Esophagus muscularis mucosa (tissue), 3 donors: ENCODE data around the gene BRD2.

Experiments
- EP300 ChIP-seq: sonication (generic); formaldehyde crosslinking; IDR thresholded peaks from one replicate; pipeline ENCODE4 v1.6.1; 2017; ENCODE audit warnings: antibody characterized with exemption
- TF ChIP-seq, protein P1 (sequence below), 3 experiments: fragments of 200-600 bp in 2 of 3; fragments of 450-650 bp in 1 of 3; sonication (generic) in 2 of 3; IDR thresholded peaks; one replicate each; pipeline ENCODE4 v1.5.1; 2017 to 2019; ENCODE audit warnings: antibody characterized with exemption in 3 of 3, mild to moderate bottlenecking in 2 of 3, moderate library complexity in 1 of 3

DNA sequence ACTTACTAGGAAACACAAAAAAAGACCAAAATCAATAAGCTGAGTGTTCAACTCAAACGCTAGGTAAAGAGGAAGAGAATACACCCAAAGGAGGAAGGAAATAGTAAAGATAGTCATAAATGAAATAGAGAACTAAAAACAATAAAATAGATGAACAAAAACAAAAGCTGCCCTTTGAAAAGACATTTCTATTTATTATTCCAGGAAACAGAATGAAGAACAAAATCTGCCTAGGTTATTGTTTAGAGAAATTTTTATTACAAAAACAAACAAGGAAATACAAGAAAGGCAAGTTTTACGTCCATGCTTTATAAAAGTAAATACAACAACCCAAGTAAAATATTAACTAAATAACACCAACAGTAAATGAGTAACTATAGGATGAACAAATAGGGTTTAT is 47.7 kb upstream of the BRD2 start:
- TF ChIP-seq, protein P1, sequence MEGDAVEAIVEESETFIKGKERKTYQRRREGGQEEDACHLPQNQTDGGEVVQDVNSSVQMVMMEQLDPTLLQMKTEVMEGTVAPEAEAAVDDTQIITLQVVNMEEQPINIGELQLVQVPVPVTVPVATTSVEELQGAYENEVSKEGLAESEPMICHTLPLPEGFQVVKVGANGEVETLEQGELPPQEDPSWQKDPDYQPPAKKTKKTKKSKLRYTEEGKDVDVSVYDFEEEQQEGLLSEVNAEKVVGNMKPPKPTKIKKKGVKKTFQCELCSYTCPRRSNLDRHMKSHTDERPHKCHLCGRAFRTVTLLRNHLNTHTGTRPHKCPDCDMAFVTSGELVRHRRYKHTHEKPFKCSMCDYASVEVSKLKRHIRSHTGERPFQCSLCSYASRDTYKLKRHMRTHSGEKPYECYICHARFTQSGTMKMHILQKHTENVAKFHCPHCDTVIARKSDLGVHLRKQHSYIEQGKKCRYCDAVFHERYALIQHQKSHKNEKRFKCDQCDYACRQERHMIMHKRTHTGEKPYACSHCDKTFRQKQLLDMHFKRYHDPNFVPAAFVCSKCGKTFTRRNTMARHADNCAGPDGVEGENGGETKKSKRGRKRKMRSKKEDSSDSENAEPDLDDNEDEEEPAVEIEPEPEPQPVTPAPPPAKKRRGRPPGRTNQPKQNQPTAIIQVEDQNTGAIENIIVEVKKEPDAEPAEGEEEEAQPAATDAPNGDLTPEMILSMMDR (IDR thresholded peaks at IDR 0.05), result no peak
- no peak for TF ChIP-seq EP300
